ENCODE measurements around the gene HOMEZ. TPM values are rescaled to one million over a fixed set of nuclear protein-coding genes. Genes with fewer than 3 reads are reported as not detected.

Gene HOMEZ
- total and polyA plus RNA-seq, 10 of the 15 experiments (the other 5 are each of a cell fraction or from before 2014, with no cell fraction given), result 2.6 to 19.3 (median 13.0) TPM

- in situ Hi-C loops (cut with MboI) (loop anchor here (10.0 to 25.0 kb wide), 2 partner anchors 803 to 1126 kb away; partner anchors contain the start of genes DCAF11 and NRL), intact Hi-C loops (cut with micrococcal nuclease; ENCODE audit: unreplicated experiment) (no loop called here)
- TF ChIP-seq E2F4 (IDR thresholded peaks at IDR 0.05; ENCODE audit: low read depth, low read length) (no peak), RELA (IDR thresholded peaks at IDR 0.05; ENCODE audit: borderline replicate concordance, partially characterized antibody) (no peak), SUZ12 (IDR thresholded peaks at IDR 0.05; ENCODE audit: unreplicated experiment) (no peak), BACH1 (IDR thresholded peaks at IDR 0.05; ENCODE audit: borderline replicate concordance) (no peak), IKZF1 (conservative IDR thresholded peaks at IDR 0.05) (no peak), BCL11A (IDR thresholded peaks at IDR 0.05; ENCODE audit: low read depth, low read length) (no peak), ESRRA (IDR thresholded peaks at IDR 0.05; ENCODE audit: low read length) (no peak)
- DNase-seq (ENCODE audit: low read depth, low spot score), result no peak
- BruUV-seq (replicated peaks), result no TSS peak
- Histone ChIP-seq H3K9me3 (replicated peaks; ENCODE audit: control insufficient read depth, insufficient read depth, low read length) (no peaks in the 10 kb centered on the region), H3K27me3 (replicated peaks in 1 of 2; ENCODE audit: control insufficient read depth in 2 of 2, insufficient read depth in 2 of 2, low read length in 1 of 2) (no peaks in the 10 kb centered on the region), H3K4me2 (ENCODE audit: control insufficient read depth, insufficient read depth) (peak overlapping the region; percentile 80), H3K4me1 (ENCODE audit: control insufficient read depth, insufficient read depth, low read length) (peaks cover 17% of the 10 kb centered on the region), H3K79me2 (ENCODE audit: control insufficient read depth, insufficient read depth, low read length) (peaks cover 27% of the 10 kb centered on the region), H4K20me1 (ENCODE audit: control insufficient read depth, insufficient read depth) (no peaks in the 10 kb centered on the region), H3K27ac (ENCODE audit: control insufficient read depth, insufficient read depth) (no peak overlapping the region), H3K36me3 (ENCODE audit: control insufficient read depth in 2 of 2, insufficient read depth in 2 of 2, low read length in 1 of 2) (no peaks in the 10 kb centered on the region; a peak in 1 of 4 replicates), H3K4me3 (no peak overlapping the region), H3K9ac (ENCODE audit: control insufficient read depth, insufficient read depth, low read length) (no peak overlapping the region), H2AFZ (ENCODE audit: control insufficient read depth, low read depth, low read length) (no peak overlapping the region)
- no peak for FAIRE-seq
- no peak for ATAC-seq
- 89% methylated on average over 17 of the region's 17 CpGs for WGBS (ENCODE audit: insufficient coverage, insufficient replicate concordance, low lambda C conversion rate, missing lambda C conversion rate)
- RAD21 ChIA-PET (ENCODE audit: unreplicated experiment), result interaction anchor here (8.7 kb wide), 1 partner anchor 13 kb away, joined by 103 read pairs; the partner anchor contains the start of gene PABPN1
- POLR2A ChIA-PET, result interaction anchor here (0.7 to 3.7 kb wide), 3 partner anchors 8 to 12 kb away, joined by 6 to 55 read pairs (median 15); partner anchors contain the start of gene PABPN1
- CTCF ChIA-PET, result interaction anchor here (2.0 to 4.5 kb wide), 2 partner anchors 12 to 14 kb away, joined by 11 to 37 read pairs; partner anchors contain the start of gene PABPN1
- SMC1A ChIA-PET (ENCODE audit: uncharacterized antibody, unreplicated experiment), result interaction anchor here (1.2 to 2.5 kb wide), 3 partner anchors 12 to 18 kb away, joined by 3 to 10 read pairs (median 5); partner anchors contain the start of gene PABPN1
These were observed 23.0 kb upstream of the HOMEZ start for GRCh38 chr14:23308721-23309445.

Data from GM12878 (cell line).